GM18499 (cell line): ENCODE measurements around the gene CAPN3.

ENCODE experiments used
- ATAC-seq: cut with Tn5 transposase; IDR thresholded peaks from one replicate; pipeline ENCODE4 v1.9.1; 2021; ENCODE audit warnings: moderate number of reproducible peaks; ENCODE audit not compliant: insufficient read depth, unreplicated experiment

CAPN3 gene

DNA sequence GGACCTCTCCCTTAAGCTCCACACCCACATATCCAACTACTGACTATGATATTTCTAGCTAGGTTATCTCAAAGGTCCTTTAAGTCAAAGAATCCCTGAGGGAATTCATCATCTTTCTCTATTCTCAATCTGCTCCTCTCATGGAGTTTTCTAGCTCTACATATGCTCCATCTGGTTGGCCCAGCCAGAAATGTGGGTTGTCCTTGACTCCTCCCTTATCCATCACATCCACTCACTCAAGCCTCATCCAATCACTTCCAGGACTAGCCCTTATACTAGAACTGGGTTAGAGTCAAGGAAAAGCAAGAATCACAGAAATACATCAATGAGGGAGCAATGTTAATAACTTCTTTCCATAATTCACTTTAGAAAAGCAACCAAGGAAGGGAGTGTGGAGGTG lies 86.2 kb downstream of the CAPN3 start:
- no peak for ATAC-seq

DNA sequence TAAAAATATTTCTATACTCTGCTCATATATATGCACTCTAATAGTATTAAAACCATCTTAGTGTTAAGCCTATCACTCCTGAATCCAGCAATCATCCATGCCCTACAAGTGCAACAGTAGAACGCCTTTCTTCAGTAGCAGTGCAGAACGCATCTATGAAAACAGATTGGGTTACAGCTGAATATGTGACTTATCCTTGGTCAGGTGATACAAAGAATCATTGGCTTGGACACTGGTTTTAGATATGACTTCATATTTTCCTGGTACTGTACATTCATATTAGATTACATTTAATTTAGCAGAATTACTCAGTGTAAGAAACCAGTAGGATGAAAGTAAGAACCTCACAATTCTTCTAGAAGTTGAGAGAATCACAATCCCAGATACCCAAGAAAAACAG lies 88.3 kb downstream of the CAPN3 start:
- ATAC-seq: no peak

DNA sequence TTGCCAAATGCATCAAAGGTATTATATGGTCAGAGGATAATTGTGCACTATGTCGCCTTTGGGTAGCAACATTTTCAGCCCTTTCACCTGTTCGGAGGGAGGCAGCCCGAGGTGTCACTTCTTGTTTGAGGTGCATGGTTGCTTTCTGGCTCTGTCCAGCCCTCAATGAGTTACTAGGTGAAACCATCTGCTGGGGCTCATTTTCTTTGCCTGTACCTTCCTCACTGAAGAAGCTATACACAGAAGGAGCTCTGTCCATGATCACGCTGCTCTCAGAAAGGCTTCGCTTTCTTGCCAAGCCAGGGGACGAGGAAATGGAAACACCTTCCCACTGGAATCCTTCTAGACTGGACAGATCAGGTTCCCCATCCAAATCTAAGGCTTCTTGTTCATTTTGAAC lies 89.0 kb downstream of the CAPN3 start:
- no peak for ATAC-seq

DNA sequence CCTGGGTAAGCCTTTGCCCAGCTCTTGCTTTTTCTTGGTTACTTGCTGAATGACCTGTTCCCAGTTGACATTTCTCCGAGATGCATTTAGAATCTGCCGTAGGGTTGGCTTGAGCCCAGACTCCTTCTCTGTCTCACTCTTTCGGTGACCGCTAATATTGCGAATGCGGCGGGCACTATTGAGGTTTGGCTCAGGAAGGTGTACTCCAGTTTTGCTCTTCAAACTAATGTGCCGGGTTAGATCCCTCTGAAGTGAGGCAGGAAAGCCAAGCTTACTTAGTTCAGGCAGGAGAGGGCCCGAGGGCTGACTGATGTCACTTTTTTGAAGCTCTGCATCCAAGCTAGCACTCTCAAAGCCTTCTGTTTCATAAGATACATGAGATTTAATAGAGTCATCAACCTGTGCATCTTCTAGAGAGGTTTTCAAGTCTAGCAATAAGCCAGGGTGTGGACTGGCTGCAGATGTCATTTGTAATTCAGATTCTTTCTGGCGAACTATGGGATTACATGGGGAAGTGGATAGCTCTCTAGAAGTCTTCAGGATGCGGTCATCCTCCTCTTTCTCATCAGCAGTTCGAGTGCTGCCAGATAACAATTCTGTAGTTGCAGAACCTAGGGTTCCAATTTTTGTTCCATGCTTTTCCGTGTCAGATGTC lies 90.6 kb downstream of the CAPN3 start:
- no peak for ATAC-seq

DNA sequence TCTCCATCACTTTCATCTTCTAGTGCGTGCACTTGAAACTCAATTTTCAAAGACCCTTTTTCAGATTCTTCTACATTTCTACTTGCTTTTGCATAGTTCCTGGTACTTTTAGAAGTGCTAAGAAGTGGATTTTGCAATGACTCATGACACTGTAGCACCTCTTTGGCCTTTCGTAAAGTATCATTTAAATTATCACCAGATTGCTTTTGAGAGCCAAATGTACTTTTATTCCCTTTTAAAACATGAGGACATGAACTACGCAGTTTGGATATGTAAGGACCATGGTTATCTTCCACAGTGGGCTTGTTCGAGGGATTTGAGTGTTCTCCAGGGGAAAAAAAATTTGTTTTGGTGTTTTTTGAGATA lies 91.1 kb downstream of the CAPN3 start:
- ATAC-seq: no peak

DNA sequence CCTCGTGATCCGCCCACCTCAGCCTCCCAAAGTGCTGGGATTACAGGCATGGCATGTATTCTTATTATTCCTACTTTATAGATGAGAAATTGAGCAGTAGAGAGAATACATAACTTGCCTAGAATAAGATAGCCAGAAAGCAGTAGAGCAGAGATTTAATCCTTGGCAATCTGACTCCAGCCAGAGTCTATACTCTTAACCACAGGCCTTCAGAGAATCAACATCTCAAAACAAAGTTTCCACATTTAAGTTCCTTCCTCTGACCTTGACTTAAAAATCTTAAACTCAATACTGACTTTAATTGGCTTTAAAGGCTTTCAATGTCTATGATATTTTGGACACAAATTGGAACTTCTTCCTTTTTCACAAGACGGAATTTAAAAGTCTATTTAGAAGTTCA lies 94.5 kb downstream of the CAPN3 start:
- no peak for ATAC-seq

DNA sequence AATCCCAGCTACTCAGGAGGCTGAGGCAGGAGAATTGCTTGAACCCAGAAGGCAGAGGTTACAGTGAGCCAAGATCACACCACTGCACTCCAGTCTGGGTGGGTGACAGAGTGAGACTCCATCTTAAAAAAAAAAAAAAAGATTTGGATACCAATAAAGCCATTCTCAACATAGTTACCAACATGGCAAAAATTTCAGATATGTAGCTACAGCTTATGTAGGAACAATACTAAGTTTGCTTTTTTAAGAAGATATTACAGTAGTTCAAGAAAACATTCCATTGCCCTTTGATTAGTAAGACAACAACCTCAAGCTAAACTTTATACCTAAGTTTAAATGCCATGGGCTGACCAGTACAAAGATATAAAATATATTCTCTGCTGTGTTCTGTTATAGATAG lies 97.2 kb downstream of the CAPN3 start:
- ATAC-seq: no peak

DNA sequence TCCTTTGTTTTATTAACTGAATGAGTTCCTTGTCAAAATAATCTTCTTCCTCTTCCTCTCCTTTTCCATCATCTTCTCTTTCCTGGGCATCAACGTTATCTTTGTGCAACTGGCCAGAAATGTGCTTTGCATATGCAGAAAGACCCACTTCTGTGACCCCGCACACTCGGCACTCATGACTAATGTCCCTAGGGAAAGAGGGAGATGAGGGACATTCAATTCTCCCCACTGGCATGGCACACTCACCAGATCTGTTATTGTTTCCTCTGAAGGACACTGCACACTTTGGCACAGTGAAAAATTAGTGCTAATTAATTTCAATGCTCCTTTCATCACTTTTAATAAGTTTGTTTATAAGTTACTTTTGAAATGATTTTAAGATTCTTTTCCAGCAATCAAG lies 97.7 kb downstream of the CAPN3 start:
- no peak for ATAC-seq

DNA sequence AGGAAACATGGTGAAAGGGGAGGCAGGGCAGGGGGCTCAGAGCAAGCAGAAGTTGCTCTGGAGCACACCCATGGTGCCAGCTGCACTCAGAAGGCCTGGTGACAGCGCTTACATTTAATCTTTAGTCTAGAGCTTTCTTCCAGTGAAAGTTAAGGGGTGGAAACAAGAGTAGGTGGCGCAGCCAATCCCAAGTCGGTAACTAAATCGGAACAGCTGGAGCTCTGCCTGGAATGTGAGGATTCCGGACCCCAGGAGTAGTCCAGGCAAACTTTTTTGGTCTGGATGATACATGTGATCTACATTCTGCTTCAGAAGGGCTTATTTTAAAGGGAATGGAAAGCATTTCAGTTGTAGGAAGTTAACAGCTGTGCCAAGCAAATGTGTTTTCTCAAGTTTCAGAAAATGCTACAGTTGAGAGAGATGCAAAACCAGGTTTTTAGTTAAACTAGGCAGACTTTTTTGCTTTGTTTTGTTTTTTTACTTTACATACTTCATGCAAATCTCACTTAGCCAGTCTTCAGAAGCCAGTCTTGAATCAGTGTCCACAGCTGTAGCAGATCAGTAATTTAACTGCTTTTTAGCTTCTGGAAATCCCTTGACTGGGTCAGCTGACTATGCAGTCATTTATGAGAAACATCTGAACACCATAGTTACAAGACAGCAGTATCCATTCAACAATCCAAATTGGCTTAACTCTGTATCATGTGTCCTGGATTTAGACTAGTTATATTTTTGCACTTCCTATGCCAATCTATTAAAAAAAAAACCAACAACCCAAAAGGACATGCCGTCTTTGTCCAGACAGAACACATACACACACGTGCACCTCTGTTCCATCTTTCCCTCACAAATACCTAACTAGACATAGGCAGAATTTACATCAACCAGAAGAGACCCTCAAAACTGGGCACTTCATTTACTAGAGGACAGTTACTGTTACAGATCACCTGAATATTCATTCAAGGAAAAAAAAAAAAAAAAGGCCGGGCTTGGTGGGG lies 98.4 kb downstream of the CAPN3 start:
- ATAC-seq: no peak

DNA sequence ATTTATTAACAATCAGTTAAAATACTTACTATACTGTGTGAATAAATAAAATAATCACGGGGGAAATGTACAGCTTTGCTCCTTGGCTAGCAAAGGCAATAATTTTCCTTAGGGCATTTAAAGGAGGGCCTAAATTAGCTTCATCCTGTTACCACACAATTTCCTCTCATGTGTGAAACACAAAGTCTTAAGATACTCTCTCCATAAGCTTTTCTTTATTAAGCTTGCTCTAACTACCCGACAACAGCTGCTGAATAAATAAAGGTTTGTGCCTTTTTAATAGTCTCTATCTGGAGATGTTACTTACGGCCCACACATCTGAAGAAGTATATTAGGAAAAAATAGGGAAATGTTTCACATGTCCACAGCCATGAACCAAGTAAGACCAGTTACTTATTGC lies 102.0 kb downstream of the CAPN3 start:
- ATAC-seq: no peak
